Measurements from ENCODE around the gene FCER1A.

DNA sequence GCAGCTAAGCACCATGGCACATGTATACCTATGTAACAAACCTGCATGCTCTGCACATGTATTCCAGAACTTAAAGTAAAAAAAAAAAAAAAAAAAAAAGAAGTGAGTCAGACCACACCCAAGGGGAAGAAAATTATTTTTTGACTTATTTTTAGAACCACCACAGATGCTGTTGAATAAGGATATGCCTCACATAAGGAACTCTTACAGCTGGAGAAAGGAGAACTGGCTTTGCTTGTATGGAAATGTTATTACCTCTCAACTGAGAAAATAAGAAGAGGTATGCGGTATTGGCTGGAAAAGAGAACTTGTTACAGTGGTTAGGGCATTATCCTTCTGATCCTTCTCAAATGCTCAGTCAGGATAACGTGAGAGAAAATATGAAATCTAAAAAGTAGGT lies 27.5 kb upstream of the FCER1A start:
- TF ChIP-seq, protein P1, sequence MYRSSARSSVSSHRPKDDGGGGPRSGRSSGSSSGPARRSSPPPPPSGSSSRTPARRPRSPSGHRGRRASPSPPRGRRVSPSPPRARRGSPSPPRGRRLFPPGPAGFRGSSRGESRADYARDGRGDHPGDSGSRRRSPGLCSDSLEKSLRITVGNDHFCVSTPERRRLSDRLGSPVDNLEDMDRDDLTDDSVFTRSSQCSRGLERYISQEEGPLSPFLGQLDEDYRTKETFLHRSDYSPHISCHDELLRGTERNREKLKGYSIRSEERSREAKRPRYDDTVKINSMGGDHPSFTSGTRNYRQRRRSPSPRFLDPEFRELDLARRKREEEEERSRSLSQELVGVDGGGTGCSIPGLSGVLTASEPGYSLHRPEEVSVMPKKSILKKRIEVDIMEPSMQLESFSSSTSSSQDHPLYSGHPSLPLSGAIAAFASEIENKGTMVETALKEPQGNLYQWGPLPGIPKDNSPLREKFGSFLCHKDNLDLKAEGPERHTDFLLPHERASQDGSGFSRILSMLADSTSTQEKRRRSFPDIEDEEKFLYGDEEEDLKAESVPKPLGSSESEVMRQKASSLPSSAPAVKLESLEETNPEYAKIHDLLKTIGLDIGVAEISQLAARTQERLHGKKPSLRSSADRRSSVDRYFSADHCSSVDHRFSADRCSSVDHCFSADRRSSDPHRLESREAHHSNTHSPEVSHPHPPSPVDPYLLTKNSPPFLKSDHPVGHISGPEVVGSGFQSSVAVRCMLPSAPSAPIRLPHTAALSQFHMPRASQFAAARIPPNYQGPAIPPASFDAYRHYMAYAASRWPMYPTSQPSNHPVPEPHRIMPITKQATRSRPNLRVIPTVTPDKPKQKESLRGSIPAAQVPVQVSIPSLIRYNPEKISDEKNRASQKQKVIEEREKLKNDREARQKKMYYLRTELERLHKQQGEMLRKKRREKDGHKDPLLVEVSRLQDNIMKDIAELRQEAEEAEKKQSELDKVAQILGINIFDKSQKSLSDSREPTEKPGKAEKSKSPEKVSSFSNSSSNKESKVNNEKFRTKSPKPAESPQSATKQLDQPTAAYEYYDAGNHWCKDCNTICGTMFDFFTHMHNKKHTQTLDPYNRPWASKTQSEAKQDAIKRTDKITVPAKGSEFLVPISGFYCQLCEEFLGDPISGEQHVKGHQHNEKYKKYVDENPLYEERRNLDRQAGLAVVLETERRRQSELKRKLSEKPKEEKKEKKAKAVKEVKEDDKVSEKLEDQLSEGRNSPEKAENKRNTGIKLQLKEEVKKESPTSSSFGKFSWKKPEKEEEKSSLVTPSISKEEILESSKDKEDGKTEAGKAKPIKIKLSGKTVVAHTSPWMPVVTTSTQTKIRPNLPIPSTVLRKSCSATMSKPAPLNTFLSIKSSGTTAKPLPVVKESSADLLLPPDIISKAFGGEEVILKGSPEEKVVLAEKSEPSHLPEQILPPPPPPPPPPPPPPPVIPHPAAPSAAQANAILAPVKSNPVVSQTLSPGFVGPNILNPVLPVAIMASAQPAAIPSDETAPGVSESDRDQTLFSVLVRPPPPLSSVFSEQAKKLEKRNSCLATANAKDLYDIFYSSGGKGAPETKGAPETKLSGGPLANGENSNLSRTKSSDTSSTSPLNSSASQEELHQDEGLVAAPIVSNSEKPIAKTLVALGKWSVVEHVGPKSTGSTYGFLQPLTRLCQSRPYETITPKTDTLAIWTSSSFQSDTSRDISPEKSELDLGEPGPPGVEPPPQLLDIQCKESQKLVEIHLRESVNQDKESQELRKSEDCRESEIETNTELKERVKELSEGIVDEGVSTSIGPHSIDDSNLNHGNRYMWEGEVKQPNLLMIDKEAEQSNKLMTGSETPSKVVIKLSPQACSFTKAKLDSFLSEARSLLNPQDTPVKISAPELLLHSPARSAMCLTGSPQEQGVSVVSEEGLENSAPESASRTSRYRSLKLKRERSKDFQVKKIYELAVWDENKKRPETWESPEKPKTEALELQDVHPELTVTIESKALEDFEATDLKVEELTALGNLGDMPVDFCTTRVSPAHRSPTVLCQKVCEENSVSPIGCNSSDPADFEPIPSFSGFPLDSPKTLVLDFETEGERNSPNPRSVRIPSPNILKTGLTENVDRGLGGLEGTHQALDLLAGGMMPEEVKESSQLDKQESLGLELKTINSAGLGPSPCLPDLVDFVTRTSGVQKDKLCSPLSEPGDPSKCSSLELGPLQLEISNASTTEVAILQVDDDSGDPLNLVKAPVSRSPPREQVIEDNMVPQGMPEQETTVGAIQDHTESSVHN (IDR thresholded peaks at IDR 0.05; ENCODE audit: borderline replicate concordance in 1 of 2, low read depth in 1 of 2) = no peak
- TF ChIP-seq, protein P2, sequence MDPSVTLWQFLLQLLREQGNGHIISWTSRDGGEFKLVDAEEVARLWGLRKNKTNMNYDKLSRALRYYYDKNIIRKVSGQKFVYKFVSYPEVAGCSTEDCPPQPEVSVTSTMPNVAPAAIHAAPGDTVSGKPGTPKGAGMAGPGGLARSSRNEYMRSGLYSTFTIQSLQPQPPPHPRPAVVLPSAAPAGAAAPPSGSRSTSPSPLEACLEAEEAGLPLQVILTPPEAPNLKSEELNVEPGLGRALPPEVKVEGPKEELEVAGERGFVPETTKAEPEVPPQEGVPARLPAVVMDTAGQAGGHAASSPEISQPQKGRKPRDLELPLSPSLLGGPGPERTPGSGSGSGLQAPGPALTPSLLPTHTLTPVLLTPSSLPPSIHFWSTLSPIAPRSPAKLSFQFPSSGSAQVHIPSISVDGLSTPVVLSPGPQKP (CRISPR knock-in tag; IDR thresholded peaks at IDR 0.05) = no peak
- TF ChIP-seq, protein P3, sequence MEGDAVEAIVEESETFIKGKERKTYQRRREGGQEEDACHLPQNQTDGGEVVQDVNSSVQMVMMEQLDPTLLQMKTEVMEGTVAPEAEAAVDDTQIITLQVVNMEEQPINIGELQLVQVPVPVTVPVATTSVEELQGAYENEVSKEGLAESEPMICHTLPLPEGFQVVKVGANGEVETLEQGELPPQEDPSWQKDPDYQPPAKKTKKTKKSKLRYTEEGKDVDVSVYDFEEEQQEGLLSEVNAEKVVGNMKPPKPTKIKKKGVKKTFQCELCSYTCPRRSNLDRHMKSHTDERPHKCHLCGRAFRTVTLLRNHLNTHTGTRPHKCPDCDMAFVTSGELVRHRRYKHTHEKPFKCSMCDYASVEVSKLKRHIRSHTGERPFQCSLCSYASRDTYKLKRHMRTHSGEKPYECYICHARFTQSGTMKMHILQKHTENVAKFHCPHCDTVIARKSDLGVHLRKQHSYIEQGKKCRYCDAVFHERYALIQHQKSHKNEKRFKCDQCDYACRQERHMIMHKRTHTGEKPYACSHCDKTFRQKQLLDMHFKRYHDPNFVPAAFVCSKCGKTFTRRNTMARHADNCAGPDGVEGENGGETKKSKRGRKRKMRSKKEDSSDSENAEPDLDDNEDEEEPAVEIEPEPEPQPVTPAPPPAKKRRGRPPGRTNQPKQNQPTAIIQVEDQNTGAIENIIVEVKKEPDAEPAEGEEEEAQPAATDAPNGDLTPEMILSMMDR (IDR thresholded peaks at IDR 0.05 in 2 of 3, conservative IDR thresholded peaks at IDR 0.05 in 1 of 3; ENCODE audit: insufficient read depth in 2 of 3, low read depth in 1 of 3, low read length in 3 of 3) = no peak
- TF ChIP-seq SREBF1 (IDR thresholded peaks at IDR 0.05; ENCODE audit: borderline replicate concordance, low read depth, low read length) (no peak), POLR2A (conservative IDR thresholded peaks at IDR 0.05) (no peak), FOXP1 (CRISPR knock-in tag; IDR thresholded peaks at IDR 0.05) (no peak), ZNF347 (CRISPR knock-in tag; IDR thresholded peaks at IDR 0.05; ENCODE audit: low read depth) (no peak)
